Gastroesophageal sphincter (tissue), 4 donors: ENCODE data around the gene SEMA7A. TPM values are rescaled to one million over a fixed set of nuclear protein-coding genes. Genes with fewer than 3 reads are reported as not detected.

Source experiments
- ATAC-seq: fragments of 150-250 bp; one replicate; pipeline ENCODE4 v1.9.1; 2016; ENCODE audit warnings: mild to moderate bottlenecking, moderate library complexity
- H3K27ac ChIP-seq, 4 donors: fragments of 200-600 bp; sonication (generic) in 3 of 4; 1 replicate in 3 of 4; 2 replicates in 1 of 4; pipeline ENCODE4 v1.5.1; 2016 to 2019
- H3K27me3 ChIP-seq: fragments of 200-600 bp; sonication (generic); one replicate; pipeline ENCODE4 v1.5.1; 2019
- H3K36me3 ChIP-seq, 2 donors: fragments of 200-600 bp; sonication (generic); one replicate each; pipeline ENCODE4 v1.5.1; 2019; ENCODE audit warnings: control low read depth in 1 of 2
- H3K4me1 ChIP-seq, 3 donors: fragments of 200-600 bp; sonication (generic); 1 replicate in 2 of 3; 2 replicates in 1 of 3; pipeline ENCODE4 v1.5.1; 2016 to 2019; ENCODE audit warnings: control low read depth in 2 of 3
- H3K4me3 ChIP-seq, 2 donors: fragments of 200-600 bp; sonication (generic); one replicate each; pipeline ENCODE4 v1.5.1; 2019; ENCODE audit warnings: mild to moderate bottlenecking in 1 of 2, moderate library complexity in 1 of 2
- H3K9me3 ChIP-seq, 3 donors: fragments of 200-600 bp; sonication (generic); one replicate each; pipeline ENCODE4 v1.5.1; 2017 to 2019; ENCODE audit warnings: control low read depth in 2 of 3
- EP300 ChIP-seq: sonication (generic); formaldehyde crosslinking; IDR thresholded peaks from one replicate; pipeline ENCODE4 v1.6.1; 2017; ENCODE audit warnings: antibody characterized with exemption, mild to moderate bottlenecking
- POLR2A ChIP-seq, 2 donors: fragments of 450-650 bp; IDR thresholded peaks; one replicate each; pipeline ENCODE4 v1.6.1; 2017; ENCODE audit warnings: antibody characterized with exemption in 2 of 2, mild to moderate bottlenecking in 2 of 2, moderate library complexity in 1 of 2
- POLR2AphosphoS5 ChIP-seq: sonication (generic); formaldehyde crosslinking; IDR thresholded peaks from one replicate; pipeline ENCODE4 v1.6.1; 2017; ENCODE audit warnings: antibody characterized with exemption
- WGBS, 2 donors: methylation state at CpG; one replicate each; pipeline ENCODE4 v1.1.5; 2018; ENCODE audit warnings: low coverage in 1 of 2; 5-methylcytosine and 5-hydroxymethylcytosine counted together
- total RNA-seq, 4 donors: library from RNA; depleted of rRNA; stranded (reverse); fragments of >200 nt; gene quantifications; one replicate each; pipeline ENCODE4 v1.1.0, GENCODE V29; 2016
- TF ChIP-seq, protein P1 (sequence below), 4 experiments: fragments of 200-600 bp in 2 of 4; fragments of 450-650 bp in 2 of 4; sonication (generic) in 1 of 4; IDR thresholded peaks; one replicate each; pipeline ENCODE4 v1.5.1; 2017 to 2019; ENCODE audit warnings: antibody characterized with exemption in 4 of 4, mild to moderate bottlenecking in 2 of 4, moderate library complexity in 2 of 4

Gene SEMA7A
- total RNA-seq, 4 donors from 2014 or later: 0.93 to 2.7 (median 1.8) TPM

DNA sequence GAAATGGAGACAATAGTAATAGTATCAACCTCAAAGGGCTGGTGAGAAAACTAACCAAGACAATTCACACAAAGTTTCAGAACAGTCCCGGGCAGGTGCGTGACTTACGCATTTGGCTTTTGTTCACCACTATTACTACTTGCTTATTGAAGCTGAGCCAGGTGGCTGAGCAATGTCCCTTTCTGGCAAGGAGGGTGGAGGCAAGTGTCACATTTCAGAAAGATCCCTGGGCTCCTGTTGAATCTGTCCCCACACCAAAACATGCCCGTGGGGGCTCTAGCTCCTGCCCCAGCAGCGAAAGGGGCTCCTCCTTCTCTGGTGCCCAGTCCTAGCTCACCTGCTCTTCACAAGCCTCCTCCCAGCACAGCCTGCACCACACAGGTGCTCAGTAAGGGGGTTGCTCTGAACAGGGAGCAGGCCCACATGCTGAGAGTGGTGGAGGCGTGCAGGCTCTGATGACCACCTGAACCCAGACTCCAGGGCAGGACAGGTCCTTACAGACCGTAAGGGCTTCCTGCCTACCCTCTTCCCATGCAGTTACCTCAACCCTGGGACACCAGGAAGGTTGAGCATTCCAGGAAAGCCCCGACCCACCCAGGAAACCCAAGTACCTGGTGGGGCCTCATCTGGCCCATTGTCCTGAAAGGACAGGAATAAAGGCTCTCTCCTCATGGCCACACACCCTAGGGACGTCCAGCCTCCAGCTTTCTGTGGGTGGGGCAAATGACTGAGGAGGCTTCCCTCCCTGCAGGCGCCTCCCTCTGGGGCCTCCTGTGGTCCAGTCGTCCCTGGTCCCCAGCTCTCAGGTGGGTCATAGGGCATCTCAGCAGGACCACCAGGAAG, 32.6 kb downstream of the SEMA7A start:
- H3K4me3 ChIP-seq: no peak overlapping the region
- TF ChIP-seq POLR2A (IDR thresholded peaks at IDR 0.05) (no peak), EP300 (no peak), POLR2AphosphoS5 (no peak)
- TF ChIP-seq, protein P1, sequence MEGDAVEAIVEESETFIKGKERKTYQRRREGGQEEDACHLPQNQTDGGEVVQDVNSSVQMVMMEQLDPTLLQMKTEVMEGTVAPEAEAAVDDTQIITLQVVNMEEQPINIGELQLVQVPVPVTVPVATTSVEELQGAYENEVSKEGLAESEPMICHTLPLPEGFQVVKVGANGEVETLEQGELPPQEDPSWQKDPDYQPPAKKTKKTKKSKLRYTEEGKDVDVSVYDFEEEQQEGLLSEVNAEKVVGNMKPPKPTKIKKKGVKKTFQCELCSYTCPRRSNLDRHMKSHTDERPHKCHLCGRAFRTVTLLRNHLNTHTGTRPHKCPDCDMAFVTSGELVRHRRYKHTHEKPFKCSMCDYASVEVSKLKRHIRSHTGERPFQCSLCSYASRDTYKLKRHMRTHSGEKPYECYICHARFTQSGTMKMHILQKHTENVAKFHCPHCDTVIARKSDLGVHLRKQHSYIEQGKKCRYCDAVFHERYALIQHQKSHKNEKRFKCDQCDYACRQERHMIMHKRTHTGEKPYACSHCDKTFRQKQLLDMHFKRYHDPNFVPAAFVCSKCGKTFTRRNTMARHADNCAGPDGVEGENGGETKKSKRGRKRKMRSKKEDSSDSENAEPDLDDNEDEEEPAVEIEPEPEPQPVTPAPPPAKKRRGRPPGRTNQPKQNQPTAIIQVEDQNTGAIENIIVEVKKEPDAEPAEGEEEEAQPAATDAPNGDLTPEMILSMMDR (IDR thresholded peaks at IDR 0.05): no peak
- ATAC-seq: no peak
- H3K9me3 ChIP-seq: no peaks in the 10 kb centered on the region
- H3K4me1 ChIP-seq: peaks cover 0 to 6% (median 0%) of the 10 kb centered on the region in 3 donors
- peaks cover 34% of the 10 kb centered on the region for H3K27me3 ChIP-seq
- H3K36me3 ChIP-seq: no peaks in the 10 kb centered on the region
- WGBS, 2 donors: 71 to 90% methylated on average over 3 to 5 of the region's 11 CpGs
- no peak overlapping the region for H3K27ac ChIP-seq

DNA sequence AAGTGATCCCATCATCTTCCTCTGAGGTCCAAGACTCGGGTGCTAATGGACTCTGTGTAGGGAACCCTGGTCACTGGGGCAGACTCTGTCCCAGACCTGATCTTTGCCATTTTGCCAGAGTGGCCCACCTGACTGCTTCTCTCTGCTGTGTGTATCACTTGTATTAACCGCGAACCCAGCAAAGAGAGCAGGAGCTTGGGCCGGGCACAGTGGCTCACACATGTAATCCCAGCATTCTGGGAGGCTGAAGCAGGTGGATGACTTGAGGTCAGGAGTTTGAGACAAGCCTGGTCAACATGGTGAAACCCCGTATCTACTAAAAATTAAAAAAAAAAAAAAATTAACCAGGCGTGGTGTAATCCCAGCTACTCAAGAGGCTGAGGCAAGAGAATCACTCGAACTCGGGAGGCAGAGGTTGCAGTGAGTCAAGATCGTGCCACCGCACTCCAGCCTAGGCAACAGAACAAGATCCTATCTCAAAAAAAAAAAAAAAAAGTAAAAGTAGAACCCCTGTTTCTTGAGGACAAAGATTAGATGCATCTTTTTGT, 33.4 kb downstream of the SEMA7A start:
- 89 to 91% methylated on average over 5 to 7 of the region's 10 CpGs for WGBS, 2 donors
- ATAC-seq: no peak

DNA sequence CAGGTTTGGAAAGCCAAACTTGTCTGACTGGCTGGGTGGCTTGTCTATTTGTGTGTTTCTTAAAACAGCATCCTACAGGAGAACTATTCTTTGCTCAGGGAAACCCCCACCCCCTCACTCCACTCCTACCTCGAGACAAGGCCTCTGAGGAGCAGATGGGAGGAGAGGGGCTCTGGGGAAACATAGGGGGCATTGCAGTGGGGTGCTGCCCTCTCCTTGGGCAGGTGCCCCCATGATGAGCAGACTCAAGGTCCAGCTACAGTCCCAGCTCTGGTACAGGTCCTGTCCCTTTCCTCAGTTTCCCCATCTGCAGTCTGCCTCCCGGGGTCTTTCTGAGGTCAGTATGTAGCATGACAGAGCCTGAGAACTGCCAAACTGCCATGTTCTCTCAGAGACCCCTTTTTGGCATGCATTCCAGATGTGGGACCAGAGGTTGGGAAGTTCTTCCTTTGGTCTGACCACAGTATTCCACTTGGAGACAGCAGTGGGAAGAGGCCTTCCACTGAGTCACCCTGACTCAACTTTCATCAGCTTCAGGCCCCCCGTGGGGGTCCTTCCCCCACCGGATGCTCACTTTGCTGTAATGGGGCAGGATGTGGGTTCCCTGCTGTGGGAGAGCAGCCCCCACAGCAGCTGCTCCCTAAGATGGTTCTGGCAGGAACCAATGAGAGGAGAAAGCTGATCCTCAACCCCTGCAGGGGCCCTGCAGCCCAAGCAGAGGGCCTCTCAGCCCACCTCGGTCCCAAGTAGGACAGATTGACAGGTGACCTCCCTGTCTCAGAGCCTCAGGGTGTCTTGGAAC, 34.0 kb downstream of the SEMA7A start:
- no peak overlapping the region for H3K27ac ChIP-seq
- H3K36me3 ChIP-seq: no peaks in the 10 kb centered on the region
- TF ChIP-seq, protein P1 (IDR thresholded peaks at IDR 0.05): no peak
- no peak for TF ChIP-seq POLR2AphosphoS5
- 63% methylated on average over 1 of the region's 5 CpGs; no CpG with 5 or more reads in 1 of the 2 donors for WGBS, 2 donors
- H3K4me1 ChIP-seq: peaks cover 0 to 6% (median 0%) of the 10 kb centered on the region in 3 donors
- H3K4me3 ChIP-seq: no peak overlapping the region
- peaks cover 34% of the 10 kb centered on the region for H3K27me3 ChIP-seq
- H3K9me3 ChIP-seq: no peaks in the 10 kb centered on the region
- ATAC-seq: no peak

More for the DNA sequence above, 33.4 kb downstream of the SEMA7A start:
- Histone ChIP-seq H3K4me3 (no peak overlapping the region), H3K36me3 (no peaks in the 10 kb centered on the region), H3K27me3 (peaks cover 34% of the 10 kb centered on the region), H3K27ac (no peak overlapping the region), H3K9me3 (no peaks in the 10 kb centered on the region), H3K4me1 (peaks cover 0 to 6% (median 0%) of the 10 kb centered on the region in 3 donors)
- TF ChIP-seq POLR2A (IDR thresholded peaks at IDR 0.05) (no peak), EP300 (no peak), POLR2AphosphoS5 (no peak)
- TF ChIP-seq, protein P1 (IDR thresholded peaks at IDR 0.05): no peak

DNA sequence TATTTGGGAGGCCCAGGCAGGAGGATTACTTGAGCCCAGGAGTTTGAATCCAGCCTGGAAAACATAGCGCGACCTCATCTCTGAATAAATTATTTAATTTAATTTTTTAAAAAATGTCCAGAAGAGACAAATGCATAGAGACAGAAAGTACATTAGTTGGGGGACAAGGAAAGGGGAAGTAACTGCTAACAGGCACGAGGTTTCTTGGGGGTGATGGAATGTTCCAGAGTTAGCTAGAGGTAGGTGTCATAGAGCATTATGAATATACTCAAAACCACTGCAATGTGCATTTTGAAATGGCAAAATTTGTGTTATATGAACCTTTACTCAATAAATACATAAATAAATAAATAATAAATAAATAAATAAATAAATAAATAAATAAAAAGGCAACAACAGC, 34.7 kb downstream of the SEMA7A start:
- peaks cover 0 to 6% (median 0%) of the 10 kb centered on the region in 3 donors for H3K4me1 ChIP-seq
- WGBS, 2 donors: 94 to 100% methylated on average over 3 of the region's 3 CpGs
- no peaks in the 10 kb centered on the region for H3K9me3 ChIP-seq
- ATAC-seq: no peak
- peaks cover 30% of the 10 kb centered on the region for H3K27me3 ChIP-seq
- no peak overlapping the region for H3K4me3 ChIP-seq
- H3K36me3 ChIP-seq: no peaks in the 10 kb centered on the region
- TF ChIP-seq POLR2AphosphoS5 (no peak), EP300 (no peak), POLR2A (IDR thresholded peaks at IDR 0.05) (no peak)
- TF ChIP-seq, protein P1 (IDR thresholded peaks at IDR 0.05): no peak
- no peak overlapping the region for H3K27ac ChIP-seq
